SK-N-MC (cell line): ENCODE results near the gene RGS19.

Experiments
- EZH2 ChIP-seq: fragments of 200-600 bp; sonication (generic); IDR thresholded peaks from one replicate; pipeline ENCODE4 v1.6.1; 2017; ENCODE audit warnings: antibody characterized with exemption
- POLR2AphosphoS5 ChIP-seq: IDR thresholded peaks from 2 replicates; pipeline ENCODE4 v1.6.1; 2012; ENCODE audit warnings: mild to moderate bottlenecking, low read depth, low read length, borderline replicate concordance

- no peak for TF ChIP-seq POLR2AphosphoS5
- no peak for TF ChIP-seq EZH2
Measured at GRCh38 chr20:64091770-64092169, 12.5 kb upstream of the RGS19 start.
